Neutrophil (primary cell): ENCODE results near the gene BSND.

ENCODE experiments used
- H3K27ac ChIP-seq: fragments of 200-600 bp; sonication (generic); 2 replicates; pipeline ENCODE4 v1.5.1; 2016; ENCODE audit warnings: mild to moderate bottlenecking, moderate library complexity
- H3K27me3 ChIP-seq: fragments of 200-600 bp; sonication (generic); 2 replicates; pipeline ENCODE4 v1.6.0; 2016; ENCODE audit warnings: mild to moderate bottlenecking
- H3K36me3 ChIP-seq: fragments of 200-600 bp; sonication (generic); 2 replicates; pipeline ENCODE4 v1.5.1; 2017
- H3K4me1 ChIP-seq, 2 experiments: fragments of 200-600 bp in 1 of 2; sonication (generic) in 1 of 2; 1 replicate in 1 of 2; 2 replicates in 1 of 2; pipeline versions ENCODE4 v1.5.1 to v1.6.1; 2013 to 2016; ENCODE audit warnings: low read depth in 1 of 2, low read length in 1 of 2, mild to moderate bottlenecking in 1 of 2, moderate library complexity in 1 of 2; ENCODE audit not compliant: control insufficient read depth in 1 of 2, insufficient read depth in 1 of 2
- H3K4me3 ChIP-seq, 2 experiments: fragments of 200-600 bp in 1 of 2; sonication (generic) in 1 of 2; 1 replicate in 1 of 2; 2 replicates in 1 of 2; pipeline ENCODE4 v1.5.1; 2013 to 2016; ENCODE audit warnings: low read depth in 1 of 2, low read length in 1 of 2, mild to moderate bottlenecking in 1 of 2, moderate library complexity in 1 of 2
- H3K9me3 ChIP-seq: fragments of 200-600 bp; sonication (generic); 2 replicates; pipeline ENCODE4 v1.5.1; 2016
- CTCF ChIP-seq: fragments of 200-600 bp; sonication (generic); IDR thresholded peaks from 2 replicates; pipeline ENCODE4 v1.5.1; 2016; ENCODE audit warnings: antibody characterized with exemption

BSND gene

GRCh38 chr1:54976747-54977146, 22.0 kb upstream of the BSND start:
- Histone ChIP-seq H3K27me3 (peaks cover 92% of the 10 kb centered on the region), H3K36me3 (no peaks in the 10 kb centered on the region), H3K4me1 (no peaks in the 10 kb centered on the region), H3K9me3 (no peaks in the 10 kb centered on the region), H3K27ac (no peak overlapping the region), H3K4me3 (no peak overlapping the region)
- no peak for TF ChIP-seq CTCF

- no peak for TF ChIP-seq CTCF
- no peaks in the 10 kb centered on the region for H3K9me3 ChIP-seq
- no peaks in the 10 kb centered on the region for H3K36me3 ChIP-seq
- H3K27ac ChIP-seq, result no peak overlapping the region
- H3K4me1 ChIP-seq, result no peaks in the 10 kb centered on the region
- H3K4me3 ChIP-seq, result no peak overlapping the region
- peaks cover 96% of the 10 kb centered on the region for H3K27me3 ChIP-seq
These were observed 21.0 kb upstream of the BSND start for GRCh38 chr1:54977533-54978297.

- Histone ChIP-seq H3K27me3 (peaks cover 96% of the 10 kb centered on the region), H3K9me3 (no peaks in the 10 kb centered on the region), H3K4me1 (no peaks in the 10 kb centered on the region), H3K36me3 (no peaks in the 10 kb centered on the region), H3K4me3 (no peak overlapping the region), H3K27ac (no peak overlapping the region)
- no peak for TF ChIP-seq CTCF
These were observed 20.0 kb upstream of the BSND start for GRCh38 chr1:54978528-54979326.

- Histone ChIP-seq H3K27ac (no peak overlapping the region), H3K9me3 (no peaks in the 10 kb centered on the region), H3K4me1 (no peaks in the 10 kb centered on the region), H3K36me3 (no peaks in the 10 kb centered on the region), H3K4me3 (no peak overlapping the region), H3K27me3 (peaks cover 96% of the 10 kb centered on the region)
- no peak for TF ChIP-seq CTCF
These were observed 19.3 kb upstream of the BSND start for GRCh38 chr1:54979327-54979891.

- Histone ChIP-seq H3K36me3 (no peaks in the 10 kb centered on the region), H3K27ac (no peak overlapping the region), H3K27me3 (peaks cover 96% of the 10 kb centered on the region), H3K4me1 (no peaks in the 10 kb centered on the region), H3K4me3 (no peak overlapping the region), H3K9me3 (no peaks in the 10 kb centered on the region)
- no peak for TF ChIP-seq CTCF
These were observed 18.6 kb upstream of the BSND start for GRCh38 chr1:54980046-54980527.
